ENCODE measurements around the gene ZNF550. TPM values are rescaled to one million over a fixed set of nuclear protein-coding genes. Genes with fewer than 3 reads are reported as not detected.

The ZNF550 gene
- total RNA-seq, 1 donor from 2014 or later, result 11.3 TPM

DNA sequence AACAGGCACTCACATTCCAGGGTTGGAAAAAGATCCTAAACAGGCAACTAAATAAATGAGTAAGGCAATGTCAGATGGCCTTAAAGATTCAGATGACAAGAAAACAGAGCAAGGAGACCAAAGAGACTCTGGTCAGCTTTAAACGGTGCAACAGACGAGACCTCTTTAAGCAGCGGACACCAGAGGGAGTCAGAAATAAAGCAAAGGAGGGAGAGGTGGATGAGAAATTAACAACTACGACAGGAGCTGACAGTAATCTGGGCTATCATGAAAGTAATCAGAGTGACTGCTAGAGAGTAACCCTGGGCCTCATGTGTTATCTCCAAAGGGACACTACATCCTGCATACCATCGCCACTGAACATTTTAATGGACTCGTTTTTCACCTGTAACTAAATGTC is 1.1 kb downstream of the ZNF550 start:
- peak overlapping the region; percentile 93 for H3K27ac Mint-ChIP-seq
- TF ChIP-seq, protein P1, sequence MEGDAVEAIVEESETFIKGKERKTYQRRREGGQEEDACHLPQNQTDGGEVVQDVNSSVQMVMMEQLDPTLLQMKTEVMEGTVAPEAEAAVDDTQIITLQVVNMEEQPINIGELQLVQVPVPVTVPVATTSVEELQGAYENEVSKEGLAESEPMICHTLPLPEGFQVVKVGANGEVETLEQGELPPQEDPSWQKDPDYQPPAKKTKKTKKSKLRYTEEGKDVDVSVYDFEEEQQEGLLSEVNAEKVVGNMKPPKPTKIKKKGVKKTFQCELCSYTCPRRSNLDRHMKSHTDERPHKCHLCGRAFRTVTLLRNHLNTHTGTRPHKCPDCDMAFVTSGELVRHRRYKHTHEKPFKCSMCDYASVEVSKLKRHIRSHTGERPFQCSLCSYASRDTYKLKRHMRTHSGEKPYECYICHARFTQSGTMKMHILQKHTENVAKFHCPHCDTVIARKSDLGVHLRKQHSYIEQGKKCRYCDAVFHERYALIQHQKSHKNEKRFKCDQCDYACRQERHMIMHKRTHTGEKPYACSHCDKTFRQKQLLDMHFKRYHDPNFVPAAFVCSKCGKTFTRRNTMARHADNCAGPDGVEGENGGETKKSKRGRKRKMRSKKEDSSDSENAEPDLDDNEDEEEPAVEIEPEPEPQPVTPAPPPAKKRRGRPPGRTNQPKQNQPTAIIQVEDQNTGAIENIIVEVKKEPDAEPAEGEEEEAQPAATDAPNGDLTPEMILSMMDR (IDR thresholded peaks at IDR 0.05; ENCODE audit: unreplicated experiment), result no peak
- no peaks in the 10 kb centered on the region for H3K27me3 Mint-ChIP-seq (ENCODE audit: low read depth)
- no peak for DNase-seq (ENCODE audit: low spot score in 2 of 2, unreplicated experiment in 2 of 2)
- H3K36me3 Mint-ChIP-seq, result peaks cover 54% of the 10 kb centered on the region
- peaks cover 43% of the 10 kb centered on the region for H3K9me3 Mint-ChIP-seq
- H3K4me3 Mint-ChIP-seq, result peak overlapping the region; percentile 96
- peaks cover 13% of the 10 kb centered on the region for H3K4me1 Mint-ChIP-seq

DNA sequence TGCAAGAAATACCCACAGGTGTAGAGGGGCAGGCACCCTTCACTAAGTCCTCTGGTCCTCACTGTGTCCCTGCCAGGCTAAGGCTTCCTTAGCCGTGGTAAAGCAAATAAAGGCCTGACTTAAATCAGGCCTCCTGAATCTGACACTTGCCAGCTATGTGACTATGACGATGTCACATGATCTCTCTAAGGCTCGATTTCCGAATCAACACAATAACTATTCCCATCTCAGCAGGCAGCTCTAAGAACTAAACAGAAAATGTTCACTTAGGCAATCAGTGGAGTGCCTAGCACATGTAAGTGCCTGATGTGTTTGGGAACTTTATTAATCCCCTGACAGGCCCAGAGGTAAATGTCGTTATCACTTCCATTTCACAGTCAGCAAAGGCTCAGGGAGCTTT is 2.0 kb downstream of the ZNF550 start:
- Mint-ChIP-seq H3K27me3 (ENCODE audit: low read depth) (no peaks in the 10 kb centered on the region), H3K9me3 (peaks cover 46% of the 10 kb centered on the region), H3K27ac (no peak overlapping the region), H3K4me3 (peak overlapping the region; percentile 96), H3K4me1 (peaks cover 13% of the 10 kb centered on the region), H3K36me3 (peaks cover 61% of the 10 kb centered on the region)
- no peak for DNase-seq (ENCODE audit: low spot score in 2 of 2, unreplicated experiment in 2 of 2)
- TF ChIP-seq, protein P1 (IDR thresholded peaks at IDR 0.05; ENCODE audit: unreplicated experiment), result no peak

DNA sequence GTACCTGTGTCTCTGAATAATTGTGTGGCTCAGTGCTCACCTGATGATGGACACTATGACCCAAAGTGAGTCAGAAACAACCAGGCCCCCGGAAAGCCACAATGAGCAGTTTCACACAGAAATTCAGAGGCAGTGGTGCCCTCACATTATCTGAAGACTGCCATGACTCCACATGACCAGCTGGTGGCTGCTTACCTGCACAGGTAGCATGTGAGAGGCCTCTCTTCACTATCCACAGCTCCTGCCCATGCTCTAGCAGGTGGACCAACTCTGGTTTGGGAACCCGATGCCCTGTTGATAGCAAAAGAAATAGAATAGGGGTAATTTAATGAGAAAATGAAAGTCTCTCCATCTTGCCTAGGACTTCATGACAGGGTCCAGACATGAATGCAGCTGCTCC is 7.2 kb downstream of the ZNF550 start:
- H3K4me3 Mint-ChIP-seq, result no peak overlapping the region
- DNase-seq (ENCODE audit: low spot score in 2 of 2, unreplicated experiment in 2 of 2), result no peak
- H3K36me3 Mint-ChIP-seq, result peaks cover 99% of the 10 kb centered on the region
- no peak overlapping the region for H3K27ac Mint-ChIP-seq
- H3K4me1 Mint-ChIP-seq, result no peaks in the 10 kb centered on the region
- TF ChIP-seq, protein P1 (IDR thresholded peaks at IDR 0.05; ENCODE audit: unreplicated experiment), result no peak
- H3K27me3 Mint-ChIP-seq (ENCODE audit: low read depth), result no peaks in the 10 kb centered on the region
- H3K9me3 Mint-ChIP-seq, result peaks cover 62% of the 10 kb centered on the region

DNA sequence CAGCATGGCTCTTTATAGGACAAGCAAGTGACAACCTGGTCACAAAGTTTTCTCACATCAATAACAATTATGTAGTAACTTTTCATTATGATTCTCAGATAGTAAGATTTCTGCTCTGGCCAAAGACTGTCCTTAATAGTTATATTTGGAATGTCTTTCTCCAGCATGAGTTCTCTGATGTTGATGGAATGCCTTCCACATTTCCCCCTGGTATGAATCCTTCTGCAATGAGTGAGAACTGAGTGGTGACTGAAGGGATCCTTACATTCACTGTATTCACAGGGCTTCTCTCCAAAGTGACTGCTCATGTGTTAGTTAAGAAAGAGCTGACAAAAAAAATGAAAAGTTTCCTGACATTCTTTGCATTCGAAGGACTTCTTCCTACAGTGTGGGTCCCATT is 13.2 kb downstream of the ZNF550 start:
- H3K27me3 Mint-ChIP-seq (ENCODE audit: low read depth), result no peaks in the 10 kb centered on the region
- DNase-seq (ENCODE audit: low spot score in 2 of 2, unreplicated experiment in 2 of 2), result no peak
- H3K4me3 Mint-ChIP-seq, result no peak overlapping the region
- TF ChIP-seq, protein P1 (IDR thresholded peaks at IDR 0.05; ENCODE audit: unreplicated experiment), result no peak
- peaks cover 80% of the 10 kb centered on the region for H3K9me3 Mint-ChIP-seq
- H3K4me1 Mint-ChIP-seq, result no peaks in the 10 kb centered on the region
- peaks cover 96% of the 10 kb centered on the region for H3K36me3 Mint-ChIP-seq
- H3K27ac Mint-ChIP-seq, result no peak overlapping the region

DNA sequence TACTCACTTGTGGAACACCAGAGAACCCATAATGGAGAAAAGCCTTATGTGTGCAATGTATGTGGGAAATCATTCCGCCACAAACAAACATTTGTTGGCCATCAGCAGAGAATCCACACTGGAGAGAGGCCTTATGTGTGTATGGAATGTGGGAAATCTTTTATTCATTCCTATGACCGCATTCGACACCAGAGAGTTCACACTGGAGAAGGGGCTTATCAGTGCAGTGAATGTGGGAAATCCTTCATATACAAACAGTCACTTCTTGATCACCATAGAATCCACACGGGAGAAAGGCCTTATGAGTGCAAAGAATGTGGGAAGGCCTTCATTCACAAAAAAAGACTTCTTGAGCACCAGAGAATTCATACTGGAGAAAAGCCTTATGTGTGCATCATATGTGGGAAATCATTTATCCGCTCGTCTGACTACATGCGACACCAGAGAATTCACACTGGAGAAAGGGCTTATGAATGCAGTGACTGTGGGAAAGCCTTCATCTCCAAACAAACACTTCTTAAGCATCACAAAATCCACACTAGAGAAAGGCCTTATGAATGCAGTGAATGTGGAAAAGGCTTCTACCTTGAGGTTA is 21.6 kb downstream of the ZNF550 start:
- Mint-ChIP-seq H3K9me3 (peaks cover 90% of the 10 kb centered on the region), H3K4me1 (no peaks in the 10 kb centered on the region), H3K27ac (no peak overlapping the region), H3K36me3 (peaks cover 97% of the 10 kb centered on the region), H3K4me3 (no peak overlapping the region), H3K27me3 (ENCODE audit: low read depth) (no peaks in the 10 kb centered on the region)
- TF ChIP-seq, protein P1 (IDR thresholded peaks at IDR 0.05; ENCODE audit: unreplicated experiment), result no peak
- no peak for DNase-seq (ENCODE audit: low spot score in 2 of 2, unreplicated experiment in 2 of 2)

All from mesothelial cell of epicardium (in vitro differentiated cells).